GM12878 (cell line): ENCODE results near the gene COG4. TPM values are rescaled to one million over a fixed set of nuclear protein-coding genes. Genes with fewer than 3 reads are reported as not detected.

ENCODE experiments used
- ATAC-seq: fragments of 200-7000 bp; cut with Tn5 transposase; 3 replicates; pipeline ENCODE4 v1.9.1; 2020; ENCODE audit warnings: mild to moderate bottlenecking, moderate library complexity
- BruUV-seq: library from RNA; stranded (reverse); fragments of 400-500 nt; replicated peaks from 2 replicates; lab custom pipeline; 2021; lab: Mats Ljungman, UMichigan
- CTCF ChIA-PET: fragments of 300-600 bp; sonication (Branson Sonifier 250); formaldehyde crosslinking; extraction: SDS; loops from one replicate; lab custom pipeline; 2021; ENCODE audit warnings: inconsistent platforms; lab: Yijun Ruan, JAX
- POLR2A ChIA-PET: fragments of 350-600 bp; formaldehyde crosslinking; extraction: SDS; loops from one replicate; lab custom pipeline; 2021; ENCODE audit warnings: inconsistent platforms; lab: Charles Lee
- RAD21 ChIA-PET: fragments of 300-600 bp; sonication (Branson Sonifier 250); formaldehyde crosslinking; loops from one replicate; lab custom pipeline; 2023; ENCODE audit warnings: antibody characterized with exemption; ENCODE audit not compliant: unreplicated experiment; lab: Charles Lee
- SMC1A ChIA-PET: fragments of 300-600 bp; sonication (Branson Sonifier 250); formaldehyde crosslinking; loops from one replicate; lab custom pipeline; 2023; ENCODE audit not compliant: unreplicated experiment, uncharacterized antibody; lab: Charles Lee
- DNase-seq: peaks from one replicate; pipeline ENCODE4 v3.0.0-alpha.2; 2011; ENCODE audit warnings: low read depth, low spot score
- FAIRE-seq: peaks from 3 replicates; lab custom pipeline; 2011; peaks lifted over from hg19 to GRCh38; lab: Jason Lieb, UNC
- H2AFZ ChIP-seq: 2 replicates; pipeline ENCODE4 v1.6.0; 2011; ENCODE audit warnings: low read depth, low read length, control low read depth; ENCODE audit not compliant: control insufficient read depth
- H3K27ac ChIP-seq: 2 replicates; pipeline ENCODE4 v1.5.1; 2011; ENCODE audit warnings: control low read depth; ENCODE audit not compliant: control insufficient read depth, insufficient read depth
- H3K27me3 ChIP-seq, 2 experiments: replicated peaks in 1 of 2; 2 replicates each; pipeline versions ENCODE4 v1.6.0 to v1.6.1; 2011; ENCODE audit warnings: low read length in 1 of 2; ENCODE audit not compliant: control insufficient read depth in 2 of 2, insufficient read depth in 2 of 2
- H3K36me3 ChIP-seq, 2 experiments: 2 replicates each; pipeline ENCODE4 v1.5.1; 2011; ENCODE audit warnings: low read length in 1 of 2; ENCODE audit not compliant: control insufficient read depth in 2 of 2, insufficient read depth in 2 of 2
- H3K4me1 ChIP-seq: 2 replicates; pipeline ENCODE4 v1.6.1; 2011; ENCODE audit warnings: mild to moderate bottlenecking, low read length, moderate library complexity, mixed read lengths; ENCODE audit not compliant: control insufficient read depth, insufficient read depth
- H3K4me2 ChIP-seq: 2 replicates; pipeline ENCODE4 v1.6.0; 2011; ENCODE audit warnings: control low read depth; ENCODE audit not compliant: control insufficient read depth, insufficient read depth
- H3K4me3 ChIP-seq: fragments of 200-600 bp; sonication (generic); 2 replicates; pipeline ENCODE4 v1.5.1; 2016
- H3K79me2 ChIP-seq: 2 replicates; pipeline ENCODE4 v1.6.0; 2011; ENCODE audit warnings: low read length; ENCODE audit not compliant: control insufficient read depth, insufficient read depth
- H3K9ac ChIP-seq: 2 replicates; pipeline ENCODE4 v1.8.0; 2011; ENCODE audit warnings: low read length, control low read depth, mixed read lengths; ENCODE audit not compliant: control insufficient read depth, insufficient read depth
- H3K9me3 ChIP-seq: replicated peaks from 3 replicates; pipeline ENCODE4 v1.5.1; 2011; ENCODE audit warnings: mild to moderate bottlenecking, low read length; ENCODE audit not compliant: control insufficient read depth, insufficient read depth
- H4K20me1 ChIP-seq: 2 replicates; pipeline ENCODE4 v1.6.0; 2011; ENCODE audit not compliant: control insufficient read depth, insufficient read depth
- ASH2L ChIP-seq: fragments of 300-600, 200-600 bp; sonication (generic); IDR thresholded peaks from 2 replicates; pipeline ENCODE4 v1.6.1; 2017; ENCODE audit warnings: low read depth, mild to moderate bottlenecking, borderline replicate concordance
- ATF7 ChIP-seq: fragments of 450-650 bp; IDR thresholded peaks from 2 replicates; pipeline ENCODE4 v1.6.1; 2016; ENCODE audit warnings: low read depth, mild to moderate bottlenecking
- BMI1 ChIP-seq: fragments of 450-650 bp; IDR thresholded peaks from 2 replicates; pipeline ENCODE4 v1.6.1; 2016; ENCODE audit warnings: mild to moderate bottlenecking, moderate library complexity, borderline replicate concordance
- CEBPB ChIP-seq, 2 experiments: fragments of 150-350 bp in 1 of 2; IDR thresholded peaks; 2 replicates each; pipeline ENCODE4 v1.6.1; 2012 to 2014; ENCODE audit warnings: low read depth in 2 of 2, low read length in 2 of 2, borderline replicate concordance in 1 of 2, inconsistent platforms in 1 of 2
- CREM ChIP-seq: IDR thresholded peaks from 2 replicates; pipeline ENCODE4 v1.6.1; 2014; ENCODE audit warnings: antibody characterized with exemption, low read depth
- HSF1 ChIP-seq: fragments of 150-350 bp; IDR thresholded peaks from 2 replicates; pipeline ENCODE4 v1.6.1; 2014; ENCODE audit warnings: mild to moderate bottlenecking, low read depth, low read length
- MEF2A ChIP-seq: IDR thresholded peaks from 2 replicates; pipeline ENCODE4 v1.6.1; 2011; ENCODE audit warnings: low read depth, mild to moderate bottlenecking, low read length, moderate library complexity; ENCODE audit not compliant: insufficient read depth
- POLR2A ChIP-seq: IDR thresholded peaks from 2 replicates; pipeline ENCODE4 v1.6.1; 2011; ENCODE audit warnings: low read depth, mild to moderate bottlenecking, low read length
- RBBP5 ChIP-seq: fragments of 200-600 bp; sonication (generic); conservative IDR thresholded peaks from 2 replicates; pipeline ENCODE4 v1.6.1; 2016
- SRF ChIP-seq, 2 experiments: IDR thresholded peaks; 2 replicates each; pipeline ENCODE4 v1.6.1; 2011; ENCODE audit warnings: low read depth in 2 of 2, low read length in 2 of 2, mild to moderate bottlenecking in 1 of 2, moderate library complexity in 1 of 2
- YBX1 ChIP-seq: fragments of 450-650 bp; IDR thresholded peaks from 2 replicates; pipeline ENCODE4 v1.6.1; 2016; ENCODE audit warnings: antibody characterized with exemption
- WGBS: methylation state at CpG from one replicate; pipeline ENCODE4 v1.1.6; 2016; ENCODE audit warnings: low lambda C conversion rate; ENCODE audit not compliant: insufficient replicate concordance, insufficient coverage; ENCODE audit errors: missing lambda C conversion rate; 5-methylcytosine and 5-hydroxymethylcytosine counted together
- in situ Hi-C: fragments of 300-500 bp; cut with MboI; formaldehyde crosslinking; loops from 9 replicates; pipeline ENCODE4 v1.14.3; 2018; ENCODE audit warnings: mixed read lengths
- intact Hi-C: fragments of 100-400 bp; cut with micrococcal nuclease; formaldehyde crosslinking; loops from one replicate; pipeline ENCODE4 v1.14.2; 2022; ENCODE audit not compliant: unreplicated experiment
- polyA plus RNA-seq, 11 experiments: library from polyadenylated mRNA; depleted of rRNA in 4 of 11; unstranded in 6 of 11; stranded (reverse) in 5 of 11; fragments of >200 nt; fragmentation: Nextera tagmentation in 4 of 11; fragmentation: Illumina TruSeq in 1 of 11; extraction: Ambion mirVana in 4 of 11; extraction: Trizol in 1 of 11; gene quantifications; 1 replicate in 1 of 11; 2 replicates in 10 of 11; pipeline versions ENCODE4 v1.2.1 to v1.2.3, GENCODE V29; 2011 to 2016; ENCODE audit warnings: inconsistent platforms in 2 of 11, missing spikeins in 2 of 11, low read depth in 1 of 11
- total RNA-seq, 4 experiments: library from RNA; depleted of rRNA in 3 of 4; stranded (reverse); fragments of >200 nt in 3 of 4; fragmentation: Illumina TruSeq in 1 of 4; extraction: Trizol in 1 of 4; gene quantifications; 2 replicates each; pipeline versions ENCODE4 v1.2.1 to v1.2.3, GENCODE V29; 2013 to 2021

The COG4 gene
- total and polyA plus RNA-seq, 10 of the 15 experiments (the other 5 are each of a cell fraction or from before 2014, with no cell fraction given), result 7.0 to 57.7 (median 33.0) TPM

DNA sequence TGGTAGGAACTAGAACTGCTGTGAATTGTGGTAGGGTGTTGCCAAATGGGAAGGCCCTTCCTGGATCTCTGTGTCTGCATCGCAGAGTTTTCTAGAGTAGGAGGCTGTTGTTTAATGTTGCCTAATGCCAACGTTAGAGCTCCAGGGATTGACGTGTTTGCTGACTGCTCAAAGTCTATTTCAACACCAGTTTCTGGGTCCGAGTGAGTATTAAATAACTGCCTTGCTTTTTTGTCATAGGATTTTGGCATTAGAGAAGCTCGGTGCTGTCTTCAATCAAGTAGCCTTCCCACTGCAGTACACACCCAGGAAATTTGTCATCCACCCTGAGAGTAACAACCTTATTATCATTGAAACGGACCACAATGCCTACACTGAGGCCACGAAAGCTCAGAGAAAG is 40.3 kb upstream of the COG4 start (continued):
- TF ChIP-seq SRF (IDR thresholded peaks at IDR 0.05; ENCODE audit: low read depth in 2 of 2, low read length in 2 of 2) (no peak), CREM (no peak), ATF7 (no peak), ASH2L (no peak), CEBPB (IDR thresholded peaks at IDR 0.05; ENCODE audit: borderline replicate concordance in 1 of 2, low read depth in 2 of 2, low read length in 2 of 2) (no peak), BMI1 (no peak), RBBP5 (no peak)

- intact Hi-C loops, result no loop called here
- Histone ChIP-seq H3K27me3 (no peaks in the 10 kb centered on the region), H3K4me2 (no peak overlapping the region), H3K36me3 (peaks cover 37 to 56% of the 10 kb centered on the region in 2 experiments), H3K27ac (no peak overlapping the region), H2AFZ (no peak overlapping the region), H3K9ac (no peak overlapping the region), H3K4me1 (no peaks in the 10 kb centered on the region), H3K9me3 (no peaks in the 10 kb centered on the region), H3K4me3 (no peak overlapping the region), H4K20me1 (no peaks in the 10 kb centered on the region), H3K79me2 (no peaks in the 10 kb centered on the region; the same call in 1 of the 2 replicates)
- ChIA-PET RAD21 (interaction anchor here (1.5 kb wide), 1 partner anchor 12 kb away, joined by 3 read pairs; no protein-coding TSS in a partner anchor), SMC1A (interaction anchor here (0.6 to 1.1 kb wide), 4 partner anchors 9 to 30 kb away, joined by 3 read pairs; no protein-coding TSS in a partner anchor), CTCF (interaction anchor here (1.0 to 1.4 kb wide), 3 partner anchors 12 to 73 kb away, joined by 3 read pairs; no protein-coding TSS in a partner anchor), POLR2A (interaction anchor here (0.5 to 0.6 kb wide), 2 partner anchors 11 to 14 kb away, joined by 3 to 6 read pairs; no protein-coding TSS in a partner anchor)
- TF ChIP-seq YBX1, result no peak
- TF ChIP-seq HSF1, result no peak
- no peak for TF ChIP-seq MEF2A
- TF ChIP-seq POLR2A, result peak; percentile 37; the same call in 1 of the 2 replicates
- FAIRE-seq (no peak), DNase-seq (no peak), ATAC-seq (no peak)
- no TSS peak for BruUV-seq
- in situ Hi-C loops, result no loop called here
- 94% methylated on average over 9 of the region's 9 CpGs for WGBS
These were observed 38.3 kb upstream of the COG4 start for GRCh38 chr16:70561623-70562022.
